Amniotic stem cell (primary cell): Measurements from ENCODE around the gene SIDT2.

Experiments
- DNase-seq: peaks from one replicate; lab custom pipeline; 2025; lab: John Stamatoyannopoulos, UW

Gene SIDT2

DNA sequence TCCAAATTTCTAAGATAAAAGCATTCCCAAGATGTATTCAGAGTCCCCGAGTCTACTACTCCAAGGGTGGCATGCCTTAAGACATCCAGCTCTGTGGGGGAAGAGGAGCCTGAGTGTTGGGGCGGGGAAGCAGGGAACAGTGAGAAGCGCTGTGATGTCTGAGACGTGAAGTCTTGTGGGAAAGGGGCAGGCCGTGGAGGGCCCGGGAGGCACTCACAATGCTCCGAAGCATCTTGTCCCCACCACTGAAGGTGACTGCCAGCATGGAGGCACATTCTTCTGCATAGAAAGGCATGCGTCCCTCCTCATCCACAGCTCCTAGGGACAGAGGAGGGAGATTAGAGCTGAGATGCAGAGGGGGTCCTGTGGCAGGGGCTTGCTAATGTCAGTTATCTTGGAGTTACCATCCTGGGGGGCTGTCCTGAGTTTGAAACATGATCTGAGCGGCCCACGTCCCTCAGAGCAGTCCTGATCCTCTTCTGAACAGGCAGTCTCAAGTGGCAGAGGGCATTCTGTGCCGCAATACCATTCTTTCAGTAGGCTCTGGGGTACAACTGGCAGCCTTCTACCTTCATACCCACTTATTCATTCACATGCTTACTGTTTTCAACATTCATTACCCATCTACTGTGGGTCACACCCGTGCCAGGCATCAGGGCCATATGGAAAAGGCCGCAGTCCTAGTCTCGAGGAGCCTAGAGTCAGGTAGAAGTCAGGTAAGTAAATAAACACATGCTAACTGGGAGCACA lies 44.6 kb downstream of the SIDT2 start:
- DNase-seq: no peak

DNA sequence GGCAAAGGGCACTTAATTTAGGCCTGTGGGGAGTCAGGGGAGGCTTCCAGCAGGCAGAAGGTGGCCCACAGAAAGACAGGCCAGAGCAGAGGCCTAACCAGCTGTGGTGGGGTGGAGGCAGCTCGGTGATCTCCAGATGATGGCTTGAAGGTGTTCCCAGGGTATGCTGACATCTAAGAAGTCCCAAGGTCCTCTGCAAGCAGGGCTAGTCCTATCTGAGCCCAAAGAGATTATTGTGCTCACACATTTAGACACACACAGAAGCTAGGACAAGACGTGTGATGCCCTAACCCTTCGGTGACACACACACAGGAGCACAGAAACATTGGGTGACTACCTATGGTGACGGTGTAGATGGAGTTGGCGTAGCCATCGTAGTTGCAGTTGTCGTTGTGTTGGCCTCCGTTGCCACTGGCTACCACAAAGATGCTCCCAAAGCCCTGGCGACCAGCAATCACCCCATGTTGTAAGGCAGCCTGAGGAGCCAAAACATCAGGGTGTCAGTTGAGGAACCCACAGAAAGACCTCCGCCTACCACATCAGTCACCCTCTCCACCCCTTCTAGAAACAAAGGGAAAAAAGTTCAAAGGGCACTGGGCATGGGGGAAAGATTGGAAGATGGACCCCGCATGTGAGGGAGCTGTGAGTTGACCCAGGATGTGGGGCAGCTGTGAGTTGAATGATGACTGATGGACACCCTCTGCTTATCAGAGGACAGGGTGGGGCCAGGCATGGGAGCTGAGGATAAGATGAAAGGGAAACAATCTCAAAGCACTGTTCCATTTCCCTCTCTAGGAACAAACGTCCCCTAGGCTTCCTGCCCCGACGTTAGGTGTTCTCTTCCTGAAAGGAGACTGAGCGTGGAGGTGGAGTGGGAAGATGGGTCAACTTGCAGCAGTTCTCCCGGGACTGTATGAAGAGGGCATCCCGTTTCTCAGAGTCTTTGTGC lies 45.5 kb downstream of the SIDT2 start:
- no peak for DNase-seq

DNA sequence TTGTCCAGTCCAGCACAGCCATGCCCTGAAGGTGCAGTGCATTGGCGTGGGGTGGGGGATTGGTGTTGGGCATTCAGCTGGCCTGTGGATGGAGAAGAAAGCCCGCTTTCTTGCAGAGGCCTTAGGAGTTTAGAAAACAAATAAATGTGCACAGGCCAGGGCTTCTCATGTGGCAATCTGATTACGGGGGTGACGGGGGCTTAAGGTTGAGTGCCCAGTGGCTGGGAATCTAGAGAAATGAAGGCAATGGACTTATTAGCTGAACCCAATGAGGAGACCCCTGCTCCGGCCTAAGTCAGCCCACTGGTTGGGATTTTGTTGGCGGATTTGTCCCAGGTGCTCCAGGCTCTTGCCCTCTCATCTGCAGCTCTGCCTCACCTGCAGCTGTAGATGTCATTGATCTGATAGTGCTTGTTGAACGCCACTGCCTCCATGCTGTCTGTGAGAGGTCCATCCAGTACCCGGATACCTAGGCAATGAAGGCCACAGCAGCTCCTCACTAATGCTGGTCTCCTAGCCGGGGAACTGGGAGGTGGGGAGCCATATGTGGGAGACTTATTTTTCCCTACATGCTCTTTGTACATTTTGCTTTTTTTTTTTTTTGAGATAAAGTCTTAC lies 47.1 kb downstream of the SIDT2 start:
- DNase-seq: no peak

DNA sequence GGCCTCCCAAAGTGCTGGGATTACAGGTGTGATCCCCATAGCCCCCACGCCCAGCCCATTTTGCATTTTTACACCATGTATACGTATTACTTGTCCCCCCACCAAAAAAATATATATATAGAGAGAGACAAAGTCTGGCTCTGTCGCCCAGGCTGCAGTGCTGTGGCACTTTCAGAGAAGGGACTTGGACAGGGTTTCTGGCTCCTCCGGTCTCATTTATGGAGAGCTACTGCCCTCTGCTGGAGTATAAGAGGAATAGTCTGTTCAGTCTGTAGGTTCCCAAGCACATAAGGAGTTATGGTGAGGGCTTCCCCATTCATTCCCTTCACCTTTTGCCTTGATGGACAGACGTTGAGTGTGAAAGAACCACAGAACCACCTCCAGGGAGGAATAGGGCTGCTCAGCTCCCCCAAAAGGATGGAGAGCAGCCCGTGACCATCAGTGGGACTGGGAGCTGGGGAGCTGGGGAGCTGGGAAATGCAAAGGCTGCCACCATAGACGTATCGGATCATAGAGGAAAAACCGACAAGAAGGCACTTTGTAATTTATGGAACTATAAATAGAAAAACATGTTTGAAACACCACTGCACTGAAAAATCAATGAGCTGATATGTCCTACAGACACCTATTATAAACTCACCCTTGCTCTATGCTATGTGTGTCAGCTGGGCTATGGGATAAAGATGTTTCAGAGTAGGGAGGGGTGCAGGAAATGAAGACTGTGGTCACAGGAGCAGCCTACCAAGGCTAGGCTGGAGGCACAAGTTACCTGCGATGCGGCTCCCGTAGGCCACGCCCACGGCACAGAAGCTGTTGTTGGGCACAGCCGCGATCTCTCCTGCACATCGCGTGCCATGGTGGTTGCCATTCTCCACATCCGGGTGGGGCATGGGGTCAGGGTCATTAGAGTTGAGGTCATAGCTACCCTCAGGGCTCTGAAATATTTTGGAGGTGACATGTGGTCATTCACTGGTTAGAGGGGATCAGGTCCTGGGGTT lies 48.1 kb downstream of the SIDT2 start:
- DNase-seq: peak; percentile 18

DNA sequence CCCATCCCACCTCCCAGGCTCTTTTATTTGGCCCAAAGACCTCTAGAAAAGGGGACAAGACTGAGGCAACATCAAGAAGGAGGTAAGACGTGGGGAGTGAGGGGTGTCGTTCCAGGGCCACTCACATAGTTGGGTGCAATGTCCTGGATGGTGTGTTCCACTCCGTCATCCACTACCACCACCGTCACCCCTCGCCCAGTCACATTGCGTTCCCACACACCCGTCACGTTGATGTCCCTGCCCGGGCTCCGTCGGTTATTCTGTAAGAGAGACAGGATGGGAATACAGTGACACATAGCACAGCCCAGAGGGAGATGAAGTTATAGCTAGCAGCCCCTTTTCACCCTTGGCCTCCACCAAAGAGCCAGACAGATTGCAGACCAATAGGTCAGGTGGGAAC lies 49.5 kb downstream of the SIDT2 start:
- no peak for DNase-seq

DNA sequence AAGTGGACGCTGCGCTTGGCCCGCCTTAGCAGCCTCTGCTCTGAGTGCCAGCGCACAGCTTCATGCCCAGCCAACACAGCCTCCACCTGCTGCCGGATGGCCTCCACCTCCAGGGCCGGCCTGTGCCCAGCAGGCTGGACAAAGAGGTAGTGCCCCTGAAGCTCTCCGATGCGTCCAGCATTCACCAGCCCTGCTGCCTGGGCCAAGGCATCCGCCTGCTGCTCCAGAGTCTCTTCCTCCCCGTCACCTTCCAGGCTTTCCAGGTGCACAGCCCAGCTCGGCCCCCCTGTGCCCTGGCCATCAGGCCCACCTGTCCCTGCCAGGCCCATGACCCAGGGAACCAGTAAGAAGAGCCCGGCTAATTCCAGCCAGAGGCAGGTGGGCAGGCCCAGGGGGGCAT lies 50.9 kb downstream of the SIDT2 start:
- DNase-seq: no peak

DNA sequence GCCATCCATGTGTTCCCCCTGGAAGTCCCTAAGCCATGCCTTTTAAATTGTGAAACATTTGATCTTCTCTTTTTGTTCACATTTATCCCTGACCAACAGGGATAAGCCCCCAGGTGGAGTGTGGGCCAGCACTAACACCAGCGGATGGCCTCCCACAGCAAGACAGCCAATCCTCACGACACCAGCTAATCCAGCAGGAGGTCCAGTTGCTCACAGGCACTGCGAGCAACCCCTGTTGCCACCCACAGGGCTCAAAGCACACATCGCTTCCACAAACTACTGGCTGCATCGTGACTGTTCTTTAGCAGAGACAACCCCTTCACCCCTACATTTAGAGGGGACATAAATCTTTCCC lies 51.4 kb downstream of the SIDT2 start:
- DNase-seq: no peak

DNA sequence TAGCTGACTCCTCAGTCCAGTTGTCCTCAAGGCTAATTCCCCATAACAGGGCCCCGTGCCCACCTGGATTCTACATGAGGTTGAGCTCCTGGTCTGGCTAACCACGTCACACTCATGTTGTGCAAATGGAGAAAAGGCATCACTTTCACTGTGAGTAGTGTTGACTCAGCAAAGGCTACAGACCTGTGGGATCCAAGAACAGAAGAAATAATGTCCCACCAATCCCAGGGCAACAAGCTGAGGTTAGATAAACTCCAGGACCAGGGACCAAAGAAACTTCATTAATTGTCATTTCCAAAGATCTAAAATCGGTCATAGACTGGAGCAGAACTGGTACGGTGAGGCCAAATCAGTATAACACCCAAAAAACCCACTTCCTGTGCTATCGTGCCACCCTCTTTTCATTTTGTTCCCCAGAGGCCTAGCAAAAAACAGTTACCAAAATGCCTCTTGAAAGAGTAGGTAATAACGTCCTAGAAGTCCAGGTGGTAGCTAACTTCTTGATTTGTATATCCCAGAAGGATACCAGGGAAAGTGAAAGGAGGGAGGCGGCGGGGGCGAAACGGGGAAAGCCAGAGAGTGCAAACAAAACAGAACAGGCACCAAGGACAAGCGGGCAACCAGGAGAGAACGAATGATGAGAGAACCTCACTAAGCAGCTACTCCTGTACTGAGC lies 51.9 kb downstream of the SIDT2 start:
- no peak for DNase-seq

DNA sequence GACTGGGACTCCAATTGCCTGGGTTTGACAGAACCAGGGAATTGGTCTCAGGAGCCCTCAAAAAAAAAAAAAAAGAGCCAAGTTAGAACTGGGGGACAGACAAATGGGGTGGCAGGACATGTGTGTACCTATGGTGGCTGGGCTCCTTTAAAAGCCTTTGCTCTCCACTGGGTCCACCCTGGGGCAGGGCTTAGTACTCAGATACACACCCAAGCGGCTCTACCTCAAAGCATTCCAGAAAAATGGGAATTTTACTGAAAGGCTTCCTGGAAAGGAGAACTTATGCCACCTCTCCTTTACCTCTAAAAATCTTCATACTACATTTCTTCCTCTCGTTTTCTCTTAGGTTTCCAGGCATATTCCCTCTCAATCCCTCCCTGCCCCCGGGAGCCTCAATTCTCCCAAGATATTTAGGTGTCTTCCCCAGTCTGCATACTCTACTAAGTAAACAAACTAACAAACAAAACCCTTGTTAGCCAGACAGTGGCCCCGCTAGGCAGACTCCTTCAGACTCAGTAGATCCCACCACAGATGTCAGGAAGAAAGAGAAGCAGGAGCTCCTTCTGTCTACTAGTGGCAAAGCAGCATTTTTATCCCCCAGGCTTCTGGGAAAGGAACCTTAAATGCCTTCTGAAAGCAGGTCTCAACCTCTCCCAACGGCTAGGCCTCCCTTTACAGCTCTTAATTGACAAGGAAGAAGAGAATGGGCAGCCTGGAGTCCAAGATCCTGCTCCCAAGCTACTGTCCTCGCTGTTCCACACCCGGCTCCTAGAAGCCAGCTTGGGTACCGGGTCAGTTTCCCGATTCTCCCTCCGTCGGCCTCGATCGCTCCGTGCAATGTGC lies 52.7 kb downstream of the SIDT2 start:
- DNase-seq: no peak

DNA sequence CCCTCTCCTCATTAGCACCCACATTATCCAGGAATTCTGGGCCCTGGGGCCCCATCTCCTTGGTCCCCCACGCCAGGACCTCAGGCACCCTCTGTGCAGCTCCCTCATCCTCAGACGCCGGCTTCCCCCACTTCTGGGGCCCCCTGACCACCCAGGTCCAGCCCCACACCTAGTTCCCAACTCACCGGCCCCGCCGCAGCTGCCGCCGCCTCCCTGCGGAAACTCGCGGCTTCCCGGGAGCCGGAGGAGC lies 53.2 kb downstream of the SIDT2 start, which contains the start of gene PCSK7:
Gene PCSK7, minus strand, starts transcription at position 232 of the 250 bp plus-strand sequence. CDS start 2,229 bp downstream, outside the sequence.
- DNase-seq: no peak

DNA sequence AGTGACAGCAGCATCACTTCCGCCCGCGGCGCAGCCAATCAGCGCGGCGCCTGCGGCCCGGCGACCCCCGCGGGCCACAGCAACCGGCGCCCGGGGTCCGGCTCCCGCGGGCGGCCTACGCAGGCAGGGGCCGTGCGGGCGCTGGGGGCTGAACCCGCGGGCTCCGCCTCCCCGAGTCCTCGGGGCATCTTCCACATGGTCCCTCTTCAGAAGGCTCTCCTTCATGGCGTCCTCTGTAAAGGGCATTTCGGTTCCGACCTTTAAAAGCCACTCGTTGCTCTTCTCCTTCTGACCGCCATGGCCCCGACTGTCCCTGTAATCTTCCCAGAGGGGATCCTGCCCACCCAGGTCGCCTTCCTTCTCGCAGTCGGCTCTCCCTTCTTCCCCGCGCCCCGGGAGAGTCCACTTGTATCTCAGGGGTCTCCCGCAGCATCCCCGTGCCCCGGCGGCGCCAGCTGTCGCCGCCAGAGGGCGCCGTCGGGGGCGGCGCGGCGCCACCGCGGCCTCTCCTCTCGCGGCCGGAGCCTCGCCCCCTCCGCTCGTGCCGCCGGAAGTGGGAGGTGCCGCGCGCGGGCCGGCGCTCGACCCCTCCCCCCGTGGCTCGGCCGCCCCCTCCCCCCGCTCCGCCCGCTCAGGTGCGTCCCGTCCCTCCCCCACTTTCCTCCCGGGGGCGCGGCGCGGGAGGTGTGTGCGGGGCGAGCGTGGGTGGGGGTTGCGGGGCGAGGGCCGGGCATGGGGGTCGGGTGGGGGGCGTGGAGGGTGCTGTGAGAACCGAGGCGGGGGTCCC lies 53.7 kb downstream of the SIDT2 start, which contains the start of gene RNF214:
Gene RNF214, plus strand, starts transcription at position 580 of the 787 bp plus-strand sequence. CDS start 1,602 bp downstream, outside the sequence.
- DNase-seq: peak; percentile 43

DNA sequence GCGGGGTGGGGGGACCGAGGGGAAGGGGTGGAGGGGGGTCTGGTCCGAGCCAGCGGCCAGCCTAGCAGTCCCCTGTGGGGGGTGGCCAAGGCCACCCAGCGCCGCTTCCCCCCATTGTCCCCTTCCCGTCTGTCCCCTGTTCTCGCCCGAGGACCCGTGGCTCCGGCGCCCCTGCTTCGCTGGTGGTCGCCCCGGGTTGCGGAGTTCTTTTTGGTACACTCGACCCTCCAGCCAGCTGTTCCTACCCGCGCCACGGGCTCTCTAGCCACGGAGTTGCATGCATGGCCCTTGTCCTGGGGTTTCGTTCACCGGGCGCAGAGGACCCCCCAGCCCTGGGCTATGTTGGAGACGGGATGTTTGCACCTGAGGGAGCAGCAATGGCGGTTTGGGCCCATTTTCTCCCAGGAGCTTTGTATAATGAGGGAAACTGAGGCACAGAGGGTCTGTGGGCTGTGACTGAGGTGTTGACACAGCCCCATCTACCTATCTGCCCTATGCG lies 54.4 kb downstream of the SIDT2 start:
- no peak for DNase-seq

DNA sequence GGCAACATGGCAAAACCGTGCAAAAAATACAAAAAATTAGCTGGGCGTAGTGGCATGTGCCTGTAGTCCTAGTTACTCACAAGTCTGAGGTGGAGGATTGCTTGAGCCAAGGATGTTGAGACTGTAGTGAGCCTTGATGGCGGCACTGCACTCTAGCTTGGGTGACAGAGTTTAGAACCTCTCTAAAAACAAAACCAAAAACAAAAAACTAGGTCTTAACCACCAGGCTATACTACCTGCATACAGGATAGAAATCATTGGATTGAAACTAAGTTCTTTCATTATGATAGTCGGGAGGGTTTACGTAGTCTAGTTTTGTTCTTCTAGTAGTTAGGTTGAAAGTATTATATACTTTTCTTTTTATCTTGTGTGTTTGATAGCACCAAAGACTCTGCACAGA lies 59.7 kb downstream of the SIDT2 start:
- no peak for DNase-seq

DNA sequence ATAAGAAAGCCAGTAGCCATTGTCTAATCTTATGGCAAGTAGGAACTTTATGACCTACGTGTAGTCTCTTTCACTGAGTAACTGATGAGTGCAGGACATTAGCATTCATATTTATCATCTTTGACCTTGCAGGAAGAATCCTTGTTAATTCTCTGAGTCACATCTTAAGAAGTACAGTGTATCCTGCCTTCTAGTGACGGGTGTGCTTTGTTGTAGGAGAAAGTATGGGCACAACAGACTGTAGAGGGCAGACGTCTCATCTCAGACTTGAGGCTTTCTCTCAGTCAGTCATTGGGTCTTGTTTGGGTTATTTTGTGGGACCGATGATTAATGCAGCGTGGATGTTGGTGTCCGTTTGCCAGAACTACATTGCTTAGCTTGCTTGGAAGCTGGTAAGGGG lies 60.8 kb downstream of the SIDT2 start:
- peak; percentile 59 for DNase-seq
